GM12873 (cell line): ENCODE results near the gene LRRC74B.

Experiments
- CTCF ChIP-seq: IDR thresholded peaks from 2 replicates; pipeline ENCODE4 v1.5.1; 2012; ENCODE audit warnings: low read depth, mild to moderate bottlenecking, moderate library complexity, low read length, control low read depth; ENCODE audit not compliant: insufficient read depth; ENCODE audit errors: missing control alignments

The LRRC74B gene

GRCh38 chr22:21105294-21105693, 59.5 kb downstream of the LRRC74B start:
- TF ChIP-seq CTCF: no peak

- no peak for TF ChIP-seq CTCF
Observed at GRCh38 chr22:21106000-21106399, 60.3 kb downstream of the LRRC74B start.

- no peak for TF ChIP-seq CTCF
Observed at GRCh38 chr22:21108379-21109115, 62.8 kb downstream of the LRRC74B start.
